ENCODE data around the gene VSTM4.

DNA sequence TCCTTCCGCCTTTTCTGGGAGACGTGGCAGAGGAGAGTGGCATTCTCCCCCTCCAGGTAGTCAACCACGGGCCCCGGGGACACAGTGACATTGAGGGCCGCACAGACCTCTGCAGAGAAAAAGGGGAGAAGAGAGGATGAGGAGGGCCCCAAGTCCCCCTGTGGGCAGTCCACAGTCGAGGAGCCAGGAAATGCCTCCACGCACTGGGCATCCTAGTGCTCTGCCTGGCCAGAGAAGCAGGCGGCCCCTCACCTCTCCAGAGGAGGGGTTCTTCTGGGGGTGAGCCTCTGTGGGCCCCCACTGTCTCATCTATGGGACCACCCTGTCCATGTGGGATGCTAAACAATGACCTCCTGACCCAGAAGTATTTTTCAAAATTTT lies 7.4 kb downstream of the VSTM4 start:
- TF ChIP-seq, protein P1, sequence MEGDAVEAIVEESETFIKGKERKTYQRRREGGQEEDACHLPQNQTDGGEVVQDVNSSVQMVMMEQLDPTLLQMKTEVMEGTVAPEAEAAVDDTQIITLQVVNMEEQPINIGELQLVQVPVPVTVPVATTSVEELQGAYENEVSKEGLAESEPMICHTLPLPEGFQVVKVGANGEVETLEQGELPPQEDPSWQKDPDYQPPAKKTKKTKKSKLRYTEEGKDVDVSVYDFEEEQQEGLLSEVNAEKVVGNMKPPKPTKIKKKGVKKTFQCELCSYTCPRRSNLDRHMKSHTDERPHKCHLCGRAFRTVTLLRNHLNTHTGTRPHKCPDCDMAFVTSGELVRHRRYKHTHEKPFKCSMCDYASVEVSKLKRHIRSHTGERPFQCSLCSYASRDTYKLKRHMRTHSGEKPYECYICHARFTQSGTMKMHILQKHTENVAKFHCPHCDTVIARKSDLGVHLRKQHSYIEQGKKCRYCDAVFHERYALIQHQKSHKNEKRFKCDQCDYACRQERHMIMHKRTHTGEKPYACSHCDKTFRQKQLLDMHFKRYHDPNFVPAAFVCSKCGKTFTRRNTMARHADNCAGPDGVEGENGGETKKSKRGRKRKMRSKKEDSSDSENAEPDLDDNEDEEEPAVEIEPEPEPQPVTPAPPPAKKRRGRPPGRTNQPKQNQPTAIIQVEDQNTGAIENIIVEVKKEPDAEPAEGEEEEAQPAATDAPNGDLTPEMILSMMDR (IDR thresholded peaks at IDR 0.05; ENCODE audit: borderline replicate concordance, extremely low read depth, low read length, poor library complexity, severe bottlenecking) = no peak
- TF ChIP-seq EZH2 (IDR thresholded peaks at IDR 0.05; ENCODE audit: borderline replicate concordance, low read depth, low read length, severe bottlenecking) = no peak

Measured in DND-41 (cell line).